HL-60/S4 treated with phorbol 12-myristate 13-acetate at 8.2 ng/mL for 4 days and 3 days (cell line): ENCODE measurements around the gene HLA-DOA.

Experiments used
- in situ Hi-C: fragments of 300-500 bp; cut with MboI; formaldehyde crosslinking; loops from 2 replicates; pipeline ENCODE4 v1.15.0; 2022; ENCODE audit warnings: low sequenced_read_pairs

The HLA-DOA gene

GRCh38 chr6:32968867-32969684 is 40.3 kb downstream of the HLA-DOA start:
- in situ Hi-C loops: no loop called here

GRCh38 chr6:32968093-32968866 is 41.1 kb downstream of the HLA-DOA start, which contains the start of gene BRD2:
BRD2 (plus strand) TSS chr6:32968594; CDS start chr6:32972899, 4,305 bp downstream.
- in situ Hi-C loops: no loop called here

GRCh38 chr6:32967151-32968091 is 42.0 kb downstream of the HLA-DOA start:
- in situ Hi-C loops: no loop called here

GRCh38 chr6:32964776-32965175 is 44.6 kb downstream of the HLA-DOA start:
- in situ Hi-C loops: no loop called here

- in situ Hi-C loops: no loop called here
Observed at GRCh38 chr6:32963866-32964265, 45.5 kb downstream of the HLA-DOA start.

- in situ Hi-C loops: no loop called here
Observed at GRCh38 chr6:32962213-32962826, 47.1 kb downstream of the HLA-DOA start.

- in situ Hi-C loops: no loop called here
Observed at GRCh38 chr6:32960563-32960962, 48.8 kb downstream of the HLA-DOA start.

GRCh38 chr6:32956176-32956575 is 53.2 kb downstream of the HLA-DOA start:
- in situ Hi-C loops: no loop called here

GRCh38 chr6:32954986-32955802 is 54.2 kb downstream of the HLA-DOA start:
- in situ Hi-C loops: no loop called here

- in situ Hi-C loops: no loop called here
Observed at GRCh38 chr6:32954267-32954666, 55.1 kb downstream of the HLA-DOA start.
